DOHH2 (cell line): ENCODE results near the gene CDH12.

Source experiments
- H3F3A ChIP-seq: fragments of 200-600 bp; sonication (generic), shearing (Covaris generic); 2 replicates; pipeline ENCODE4 v1.6.0; 2016; ENCODE audit warnings: antibody characterized with exemption, mild to moderate bottlenecking; ENCODE audit not compliant: control insufficient read depth, insufficient read depth
- H3K27ac ChIP-seq: fragments of 200-600 bp; sonication (generic); 2 replicates; pipeline ENCODE4 v1.5.1; 2014; ENCODE audit warnings: low read depth, mild to moderate bottlenecking, low read length, moderate library complexity
- H3K27me3 ChIP-seq: fragments of 200-600 bp; sonication (generic); 2 replicates; pipeline ENCODE4 v1.6.1; 2014; ENCODE audit warnings: mild to moderate bottlenecking, low read length, mixed read lengths; ENCODE audit not compliant: control insufficient read depth
- H3K36me3 ChIP-seq: fragments of 200-600 bp; sonication (generic); 2 replicates; pipeline ENCODE4 v1.6.1; 2014; ENCODE audit warnings: mild to moderate bottlenecking, low read length, moderate library complexity, mixed read lengths; ENCODE audit not compliant: control insufficient read depth
- H3K4me1 ChIP-seq: fragments of 200-600 bp; sonication (generic); 2 replicates; pipeline ENCODE4 v1.6.1; 2014; ENCODE audit warnings: mild to moderate bottlenecking, low read length, mixed read lengths; ENCODE audit not compliant: control insufficient read depth
- H3K4me2 ChIP-seq: fragments of 200-600 bp; sonication (generic); 2 replicates; pipeline ENCODE4 v1.6.0; 2014; ENCODE audit warnings: mild to moderate bottlenecking, low read length, moderate library complexity
- H3K4me3 ChIP-seq: fragments of 200-600 bp; sonication (generic); 2 replicates; pipeline ENCODE4 v1.5.1; 2014; ENCODE audit warnings: mild to moderate bottlenecking, low read length, mixed read lengths
- H3K79me2 ChIP-seq: fragments of 200-600 bp; sonication (generic); 2 replicates; pipeline ENCODE4 v1.6.1; 2014; ENCODE audit warnings: mild to moderate bottlenecking, low read length, mixed read lengths; ENCODE audit not compliant: control insufficient read depth
- H3K9me2 ChIP-seq: fragments of 200-600 bp; sonication (generic); replicated peaks from 2 replicates; pipeline ENCODE4 v1.6.1; 2014; ENCODE audit warnings: mild to moderate bottlenecking, low read length, mixed read lengths; ENCODE audit not compliant: control insufficient read depth
- H3K9me3 ChIP-seq: fragments of 200-600 bp; sonication (generic); 2 replicates; pipeline ENCODE4 v1.6.1; 2014; ENCODE audit warnings: antibody characterized with exemption, low read length, mixed read lengths; ENCODE audit not compliant: control insufficient read depth, insufficient read depth
- H4K20me1 ChIP-seq: fragments of 200-600 bp; sonication (generic); 2 replicates; pipeline ENCODE4 v1.6.0; 2014; ENCODE audit warnings: low read depth, mild to moderate bottlenecking, antibody characterized with exemption, low read length, moderate library complexity; ENCODE audit not compliant: control insufficient read depth, insufficient read depth
- CTCF ChIP-seq: fragments of 200-600 bp; sonication (generic); IDR thresholded peaks from one replicate; pipeline ENCODE4 v1.5.1; 2014; ENCODE audit warnings: antibody characterized with exemption, mild to moderate bottlenecking, low read depth, low read length; ENCODE audit not compliant: poor library complexity, severe bottlenecking
- EZH2phosphoT487 ChIP-seq: fragments of 200-600 bp; sonication (generic); IDR thresholded peaks from 2 replicates; pipeline ENCODE4 v1.6.1; 2017; ENCODE audit warnings: borderline replicate concordance, mild to moderate bottlenecking, antibody characterized with exemption, low read length, moderate library complexity, mixed read lengths

The CDH12 gene

GRCh38 chr5:22852807-22853660 is at the start of gene CDH12:
TSS of gene CDH12 (minus strand) at chr5:22853344.
- H3K4me2 ChIP-seq = peak within 1 kb of the TSS; percentile 21; the same call in 1 of the 2 replicates
- H3K4me3 ChIP-seq = no peak within 1 kb of the TSS
- TF ChIP-seq EZH2phosphoT487 (no peak), CTCF (no peak)

GRCh38 chr5:22901885-22902284 is 48.7 kb upstream of the CDH12 start:
- no peaks in the 10 kb centered on the region for H3K27me3 ChIP-seq
- H3K79me2 ChIP-seq = no peaks in the 10 kb centered on the region
- no peaks in the 10 kb centered on the region for H3F3A ChIP-seq
- H3K4me2 ChIP-seq = no peak overlapping the region
- H3K9me2 ChIP-seq = no peaks in the 10 kb centered on the region
- no peak for TF ChIP-seq EZH2phosphoT487
- no peak for TF ChIP-seq CTCF
- H3K27ac ChIP-seq = no peak overlapping the region
- H3K9me3 ChIP-seq = peaks cover 8% of the 10 kb centered on the region; the same call in 1 of the 2 replicates
- no peak overlapping the region for H3K4me3 ChIP-seq
- no peaks in the 10 kb centered on the region for H3K36me3 ChIP-seq
- H4K20me1 ChIP-seq = no peaks in the 10 kb centered on the region
- no peaks in the 10 kb centered on the region for H3K4me1 ChIP-seq

More at GRCh38 chr5:22852807-22853660, at the start of gene CDH12:
- Histone ChIP-seq H3F3A (no peaks in the 10 kb centered on the region), H3K9me2 (no peaks in the 10 kb centered on the region), H3K36me3 (no peaks in the 10 kb centered on the region), H3K27me3 (no peaks in the 10 kb centered on the region), H3K9me3 (no peaks in the 10 kb centered on the region), H4K20me1 (no peaks in the 10 kb centered on the region), H3K79me2 (no peaks in the 10 kb centered on the region), H3K27ac (no peak within 1 kb of the TSS), H3K4me1 (no peaks in the 10 kb centered on the region)

- TF ChIP-seq EZH2phosphoT487 = no peak
- TF ChIP-seq CTCF = no peak
- Histone ChIP-seq H3K36me3 (no peaks in the 10 kb centered on the region), H3K9me2 (no peaks in the 10 kb centered on the region)
Observed at GRCh38 chr5:22900801-22901310, 47.7 kb upstream of the CDH12 start.

More at GRCh38 chr5:22900801-22901310, 47.7 kb upstream of the CDH12 start:
- Histone ChIP-seq H3K4me2 (no peak overlapping the region), H3K4me3 (no peak overlapping the region), H3K27ac (no peak overlapping the region), H3K27me3 (no peaks in the 10 kb centered on the region), H3K4me1 (no peaks in the 10 kb centered on the region), H3K9me3 (peaks cover 8% of the 10 kb centered on the region; the same call in 1 of the 2 replicates), H3F3A (no peaks in the 10 kb centered on the region), H3K79me2 (no peaks in the 10 kb centered on the region), H4K20me1 (no peaks in the 10 kb centered on the region)
